GM23338 (cell line): ENCODE measurements around the gene ALG9.

Experiments
- EZH2phosphoT487 ChIP-seq: fragments of 200-600 bp; sonication (generic); IDR thresholded peaks from one replicate; pipeline ENCODE4 v1.8.1; 2018; ENCODE audit warnings: antibody characterized with exemption; ENCODE audit not compliant: unreplicated experiment
- POLR2AphosphoS5 ChIP-seq: IDR thresholded peaks from 2 replicates; pipeline ENCODE4 v1.6.1; 2016; ENCODE audit warnings: antibody characterized with exemption, low read depth
- TF ChIP-seq, protein P1 (sequence below), 2 experiments: fragments of 200-600 bp in 1 of 2; sonication (generic) in 1 of 2; conservative IDR thresholded peaks; 2 replicates each; pipeline versions ENCODE4 v1.5.1 to v1.6.1; 2016 to 2017; ENCODE audit warnings: antibody characterized with exemption in 2 of 2, low read depth in 2 of 2, mild to moderate bottlenecking in 2 of 2, moderate library complexity in 1 of 2

DNA sequence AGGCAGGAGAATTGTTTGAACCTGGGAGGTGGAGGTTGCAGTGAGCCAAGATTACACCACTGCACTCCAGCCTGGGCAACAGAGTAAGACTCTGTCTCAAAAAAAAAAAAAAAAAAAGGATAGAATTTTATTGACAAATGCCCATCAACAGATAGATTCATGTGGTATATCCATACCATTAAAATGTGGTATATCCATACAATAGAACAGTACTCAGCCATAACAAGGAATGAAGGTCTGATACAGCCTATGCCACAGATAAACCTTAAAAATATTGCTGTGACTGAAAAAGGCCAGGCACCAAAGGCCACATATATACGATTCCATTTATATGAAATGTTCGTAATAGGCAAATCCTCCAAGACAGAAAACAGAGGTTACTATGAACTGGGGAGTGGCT lies 59.9 kb downstream of the ALG9 start:
- TF ChIP-seq, protein P1, sequence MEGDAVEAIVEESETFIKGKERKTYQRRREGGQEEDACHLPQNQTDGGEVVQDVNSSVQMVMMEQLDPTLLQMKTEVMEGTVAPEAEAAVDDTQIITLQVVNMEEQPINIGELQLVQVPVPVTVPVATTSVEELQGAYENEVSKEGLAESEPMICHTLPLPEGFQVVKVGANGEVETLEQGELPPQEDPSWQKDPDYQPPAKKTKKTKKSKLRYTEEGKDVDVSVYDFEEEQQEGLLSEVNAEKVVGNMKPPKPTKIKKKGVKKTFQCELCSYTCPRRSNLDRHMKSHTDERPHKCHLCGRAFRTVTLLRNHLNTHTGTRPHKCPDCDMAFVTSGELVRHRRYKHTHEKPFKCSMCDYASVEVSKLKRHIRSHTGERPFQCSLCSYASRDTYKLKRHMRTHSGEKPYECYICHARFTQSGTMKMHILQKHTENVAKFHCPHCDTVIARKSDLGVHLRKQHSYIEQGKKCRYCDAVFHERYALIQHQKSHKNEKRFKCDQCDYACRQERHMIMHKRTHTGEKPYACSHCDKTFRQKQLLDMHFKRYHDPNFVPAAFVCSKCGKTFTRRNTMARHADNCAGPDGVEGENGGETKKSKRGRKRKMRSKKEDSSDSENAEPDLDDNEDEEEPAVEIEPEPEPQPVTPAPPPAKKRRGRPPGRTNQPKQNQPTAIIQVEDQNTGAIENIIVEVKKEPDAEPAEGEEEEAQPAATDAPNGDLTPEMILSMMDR (conservative IDR thresholded peaks at IDR 0.05; ENCODE audit: low read depth in 2 of 2): no peak
- TF ChIP-seq POLR2AphosphoS5: no peak
- TF ChIP-seq EZH2phosphoT487: no peak
